HEK293 (cell line): ENCODE results near the gene TM4SF5.
A peak's percentile ranks its signal among the peaks of the same experiment; 100 is the strongest.

Experiments used
- BCL11B ChIP-seq: fragments of 450-650 bp; formaldehyde crosslinking; IDR thresholded peaks from 2 replicates; pipeline ENCODE4 v1.5.1; 2016; ENCODE audit warnings: low read depth, missing biosample characterization, missing genetic modification characterization
- ELK4 ChIP-seq: IDR thresholded peaks from 2 replicates; pipeline ENCODE4 v1.6.1; 2011; ENCODE audit warnings: mild to moderate bottlenecking, low read depth, low read length, borderline replicate concordance
- GLI2 ChIP-seq: fragments of 450-650 bp; formaldehyde crosslinking; IDR thresholded peaks from 2 replicates; pipeline ENCODE4; 2017; ENCODE audit warnings: missing biosample characterization, missing genetic modification characterization, low read depth, borderline replicate concordance
- GLIS1 ChIP-seq: fragments of 450-650 bp; formaldehyde crosslinking; IDR thresholded peaks from 2 replicates; pipeline ENCODE4 v1.5.1; 2016; ENCODE audit warnings: missing biosample characterization, missing genetic modification characterization
- IKZF3 ChIP-seq: fragments of 450-650 bp; IDR thresholded peaks from 2 replicates; pipeline ENCODE4 v1.5.0; 2018; ENCODE audit warnings: missing biosample characterization, mild to moderate bottlenecking, missing genetic modification characterization, moderate library complexity
- KLF8 ChIP-seq: fragments of 450-650 bp; formaldehyde crosslinking; IDR thresholded peaks from 2 replicates; pipeline ENCODE4 v1.5.1; 2016; ENCODE audit warnings: missing biosample characterization, missing genetic modification characterization
- OVOL3 ChIP-seq: fragments of 450-650 bp; formaldehyde crosslinking; IDR thresholded peaks from 2 replicates; pipeline ENCODE4 v1.5.1; 2016; ENCODE audit warnings: missing biosample characterization, missing genetic modification characterization
- RBAK ChIP-seq: fragments of 450-650 bp; formaldehyde crosslinking; IDR thresholded peaks from 2 replicates; pipeline ENCODE4 v1.5.1; 2016; ENCODE audit warnings: missing biosample characterization, missing genetic modification characterization
- SP2 ChIP-seq: fragments of 450-650 bp; formaldehyde crosslinking; IDR thresholded peaks from 2 replicates; pipeline ENCODE4 v1.5.1; 2016; ENCODE audit warnings: missing biosample characterization, missing genetic modification characterization
- YY2 ChIP-seq: fragments of 450-650 bp; formaldehyde crosslinking; IDR thresholded peaks from 2 replicates; pipeline ENCODE4 v1.5.1; 2016; ENCODE audit warnings: missing biosample characterization, missing genetic modification characterization
- ZBTB10 ChIP-seq: fragments of 450-650 bp; formaldehyde crosslinking; IDR thresholded peaks from 2 replicates; pipeline ENCODE4 v1.5.1; 2016; ENCODE audit warnings: missing biosample characterization, missing genetic modification characterization
- ZBTB26 ChIP-seq: fragments of 450-650 bp; formaldehyde crosslinking; optimal IDR thresholded peaks from 2 replicates; pipeline ENCODE3; 2016; ENCODE audit warnings: missing biosample characterization, mild to moderate bottlenecking, missing genetic modification characterization
- ZBTB48 ChIP-seq: fragments of 450-650 bp; formaldehyde crosslinking; IDR thresholded peaks from 2 replicates; pipeline ENCODE4 v1.5.1; 2016; ENCODE audit warnings: missing biosample characterization, missing genetic modification characterization
- ZNF174 ChIP-seq: fragments of 450-650 bp; formaldehyde crosslinking; IDR thresholded peaks from 2 replicates; pipeline ENCODE4 v1.5.0; 2017; ENCODE audit warnings: missing biosample characterization, mild to moderate bottlenecking, missing genetic modification characterization
- ZNF19 ChIP-seq: fragments of 450-650 bp; formaldehyde crosslinking; IDR thresholded peaks from 2 replicates; pipeline ENCODE4; 2016; ENCODE audit warnings: missing biosample characterization, missing genetic modification characterization, low read depth
- ZNF214 ChIP-seq: fragments of 450-650 bp; formaldehyde crosslinking; IDR thresholded peaks from 2 replicates; pipeline ENCODE4 v1.5.1; 2017; ENCODE audit warnings: missing biosample characterization, mild to moderate bottlenecking, missing genetic modification characterization, borderline replicate concordance
- ZNF223 ChIP-seq: fragments of 450-650 bp; formaldehyde crosslinking; IDR thresholded peaks from 2 replicates; pipeline ENCODE4 v1.5.1; 2016; ENCODE audit warnings: missing biosample characterization, missing genetic modification characterization
- ZNF23 ChIP-seq: fragments of 450-650 bp; formaldehyde crosslinking; IDR thresholded peaks from 2 replicates; pipeline ENCODE4 v1.5.1; 2016; ENCODE audit warnings: missing biosample characterization, missing genetic modification characterization, borderline replicate concordance
- ZNF266 ChIP-seq: fragments of 450-650 bp; formaldehyde crosslinking; IDR thresholded peaks from 2 replicates; pipeline ENCODE4 v1.5.1; 2016; ENCODE audit warnings: missing biosample characterization, missing genetic modification characterization, low read depth
- ZNF302 ChIP-seq: fragments of 450-650 bp; formaldehyde crosslinking; IDR thresholded peaks from 2 replicates; pipeline ENCODE4 v1.5.1; 2016; ENCODE audit warnings: missing biosample characterization, missing genetic modification characterization, low read depth
- ZNF354C ChIP-seq: fragments of 450-650 bp; formaldehyde crosslinking; IDR thresholded peaks from 2 replicates; pipeline ENCODE4 v1.5.1; 2016; ENCODE audit warnings: missing biosample characterization, missing genetic modification characterization, low read depth, borderline replicate concordance
- ZNF398 ChIP-seq: fragments of 450-650 bp; formaldehyde crosslinking; IDR thresholded peaks from 2 replicates; pipeline ENCODE4 v1.5.1; 2017; ENCODE audit warnings: missing biosample characterization, missing genetic modification characterization
- ZNF426 ChIP-seq: fragments of 450-650 bp; formaldehyde crosslinking; IDR thresholded peaks from 2 replicates; pipeline ENCODE4 v1.5.1; 2017; ENCODE audit warnings: missing biosample characterization, missing genetic modification characterization, mild to moderate bottlenecking, inconsistent platforms, moderate library complexity
- ZNF510 ChIP-seq: fragments of 450-650 bp; formaldehyde crosslinking; IDR thresholded peaks from 2 replicates; pipeline ENCODE4 v1.5.1; 2018; ENCODE audit warnings: mild to moderate bottlenecking, missing genetic modification characterization, missing biosample characterization; ENCODE audit not compliant: insufficient replicate concordance
- ZNF596 ChIP-seq: fragments of 450-650 bp; IDR thresholded peaks from 2 replicates; pipeline ENCODE4 v1.5.0; 2018; ENCODE audit warnings: missing biosample characterization, mild to moderate bottlenecking, missing genetic modification characterization, moderate library complexity
- ZNF645 ChIP-seq: fragments of 450-650 bp; formaldehyde crosslinking; IDR thresholded peaks from 2 replicates; pipeline ENCODE4; 2016; ENCODE audit warnings: missing biosample characterization, missing genetic modification characterization
- ZNF660 ChIP-seq: fragments of 450-650 bp; IDR thresholded peaks from 2 replicates; pipeline ENCODE4 v1.5.1; 2018; ENCODE audit warnings: missing biosample characterization, mild to moderate bottlenecking, missing genetic modification characterization
- ZNF707 ChIP-seq: fragments of 450-650 bp; formaldehyde crosslinking; IDR thresholded peaks from 2 replicates; pipeline ENCODE4 v1.5.1; 2016; ENCODE audit warnings: missing biosample characterization, missing genetic modification characterization
- ZNF747 ChIP-seq: fragments of 450-650 bp; formaldehyde crosslinking; IDR thresholded peaks from 2 replicates; pipeline ENCODE4 v1.5.1; 2016; ENCODE audit warnings: missing biosample characterization, missing genetic modification characterization
- ZNF768 ChIP-seq: fragments of 450-650 bp; formaldehyde crosslinking; IDR thresholded peaks from 2 replicates; pipeline ENCODE4 v1.5.1; 2018; ENCODE audit warnings: missing biosample characterization, mild to moderate bottlenecking, missing genetic modification characterization
- ZNF776 ChIP-seq: fragments of 450-650 bp; formaldehyde crosslinking; IDR thresholded peaks from 2 replicates; pipeline ENCODE4 v1.5.0; 2017; ENCODE audit warnings: missing biosample characterization, missing genetic modification characterization, borderline replicate concordance
- ZSCAN23 ChIP-seq: fragments of 450-650 bp; formaldehyde crosslinking; IDR thresholded peaks from 2 replicates; pipeline ENCODE4 v1.5.1; 2016; ENCODE audit warnings: missing biosample characterization, missing genetic modification characterization

TM4SF5 gene

GRCh38 chr17:4739122-4740024, 32.3 kb upstream of the TM4SF5 start, which contains the start of the genes CXCL16 and ZMYND15 (continued):
- TF ChIP-seq ZNF645 (tag by site-specific recombination): no peak
- no peak for TF ChIP-seq ZNF776 (tag by site-specific recombination)
- no peak for TF ChIP-seq ZNF223 (tag by site-specific recombination)
- no peak for TF ChIP-seq ZNF354C (tag by site-specific recombination)
- no peak for TF ChIP-seq ZNF174
- TF ChIP-seq GLI2: no peak
- TF ChIP-seq ZNF398 (tag by site-specific recombination): no peak
- TF ChIP-seq ZNF19 (tag by site-specific recombination): no peak
- TF ChIP-seq ZNF747 (tag by site-specific recombination): no peak
- TF ChIP-seq ZNF302: no peak
- TF ChIP-seq ZNF707 (tag by site-specific recombination): no peak
- peak; percentile 48; the same call in 1 of the 2 replicates for TF ChIP-seq ZBTB10
- TF ChIP-seq OVOL3: no peak
- 0 out of 2 replicates have a peak, but pooled peaks have one; percentile 37 for TF ChIP-seq ZBTB48
- TF ChIP-seq BCL11B (tag by site-specific recombination): no peak
- TF ChIP-seq ZNF510 (tag by site-specific recombination): no peak
- TF ChIP-seq ZBTB26 (tag by site-specific recombination): peak; percentile 84
- no peak for TF ChIP-seq ZNF266 (tag by site-specific recombination)
- TF ChIP-seq SP2: peak; percentile 33; the same call in 1 of the 2 replicates
- TF ChIP-seq ZNF23: no peak
- TF ChIP-seq ZNF426 (tag by site-specific recombination): no peak
- no peak; the same call in 1 of the 2 replicates for TF ChIP-seq GLIS1
- no peak for TF ChIP-seq YY2 (tag by site-specific recombination)
- TF ChIP-seq ZNF214: no peak
- no peak for TF ChIP-seq ZNF660 (tag by site-specific recombination)
- TF ChIP-seq ZSCAN23 (tag by site-specific recombination): no peak
- TF ChIP-seq ZNF768 (tag by site-specific recombination): no peak
- no peak for TF ChIP-seq RBAK (tag by site-specific recombination)
- TF ChIP-seq KLF8: no peak
- no peak for TF ChIP-seq ELK4
- peak; percentile 10; the same call in 1 of the 2 replicates for TF ChIP-seq IKZF3 (tag by site-specific recombination)
- no peak for TF ChIP-seq ZNF596 (tag by site-specific recombination)
